Pulmonary artery endothelial cell (primary cell): Measurements from ENCODE around the gene CHMP5. TPM values are rescaled to one million over a fixed set of nuclear protein-coding genes. Genes with fewer than 3 reads are reported as not detected.
"Not testable (repeated sequence)": the region's sequence is repeated elsewhere in the genome, so short reads cannot be mapped to it uniquely, and the experiment has no call there.

ENCODE experiments used
- DNase-seq: peaks from one replicate; pipeline ENCODE4 v3.0.0-alpha.2; 2011; ENCODE audit warnings: low read depth, low spot score
- total RNA-seq: library from RNA; depleted of rRNA; stranded (reverse); fragments of >200 nt; gene quantifications from 2 replicates; pipeline ENCODE4 v1.2.3, GENCODE V29; 2014

CHMP5 gene
- total RNA-seq, 1 donor from 2014 or later, result 84.0 TPM

- no peak for DNase-seq
Observed at GRCh38 chr9:33311953-33312352, 47.1 kb downstream of the CHMP5 start.

- no peak for DNase-seq
Observed at GRCh38 chr9:33315371-33315770, 50.5 kb downstream of the CHMP5 start.

GRCh38 chr9:33317136-33317535 lies 52.3 kb downstream of the CHMP5 start:
- DNase-seq, result not testable (repeated sequence)

GRCh38 chr9:33318225-33318624 lies 53.4 kb downstream of the CHMP5 start:
- DNase-seq, result no peak

- no peak for DNase-seq
Observed at GRCh38 chr9:33318781-33319180, 53.9 kb downstream of the CHMP5 start.

- no peak for DNase-seq
Observed at GRCh38 chr9:33320230-33320567, 55.4 kb downstream of the CHMP5 start.

- peak; percentile 61 for DNase-seq
Observed at GRCh38 chr9:33320568-33321261, 55.9 kb downstream of the CHMP5 start.

- DNase-seq, result peak; percentile 59
Observed at GRCh38 chr9:33329117-33329563, 64.3 kb downstream of the CHMP5 start.

- peak; percentile 37 for DNase-seq
Observed at GRCh38 chr9:33329979-33330378, 65.1 kb downstream of the CHMP5 start.

- no peak for DNase-seq
Observed at GRCh38 chr9:33331377-33331891, 66.6 kb downstream of the CHMP5 start.

Other genes with a start within 250 kb of the CHMP5 start
- gene DNAJA1, start 239.8 kb upstream of the CHMP5 start, total RNA-seq, result 113 and 238 TPM in 2 replicates
- 42.3 and 47.6 TPM in 2 replicates for gene SMU1, start 188.4 kb upstream of the CHMP5 start, total RNA-seq
- 15.5 and 19.2 TPM in 2 replicates for gene B4GALT1, start 97.7 kb upstream of the CHMP5 start, total RNA-seq
- not detected in 2 replicates for gene SPINK4, start 24.9 kb upstream of the CHMP5 start, total RNA-seq
- 44.9 and 45.1 TPM in 2 replicates for gene BAG1, start 341 bp upstream of the CHMP5 start, total RNA-seq
- 12.2 and 13.0 TPM in 2 replicates for gene NFX1, start 25.5 kb downstream of the CHMP5 start, total RNA-seq
- not detected in 2 replicates for gene AQP7, start 137.5 kb downstream of the CHMP5 start, total RNA-seq
- gene AQP3, start 182.5 kb downstream of the CHMP5 start, total RNA-seq, result 0.20 and 0.78 TPM in 2 replicates
- gene NOL6, start 208.9 kb downstream of the CHMP5 start, total RNA-seq, result 28.2 and 41.6 TPM in 2 replicates